H54 (cell line): Measurements from ENCODE around the gene MOB1B.

Experiments
- DNase-seq: peaks from one replicate; pipeline ENCODE4 v3.0.0; 2011; ENCODE audit warnings: low spot score, mixed read lengths; ENCODE audit not compliant: insufficient read length
- FAIRE-seq: peaks from 3 replicates; lab custom pipeline; 2011; peaks lifted over from hg19 to GRCh38; lab: Jason Lieb, UNC
- POLR2A ChIP-seq: IDR thresholded peaks from 2 replicates; pipeline ENCODE4 v1.6.1; 2011; ENCODE audit warnings: low read depth, mild to moderate bottlenecking, low read length

The MOB1B gene

GRCh38 chr4:70901984-70902576, at the start of gene MOB1B:
MOB1B (plus strand) TSS chr4:70902369; CDS start chr4:70902537, 168 bp downstream.
- no peak for FAIRE-seq
- TF ChIP-seq POLR2A, result peak; percentile 82
- DNase-seq, result peak; percentile 68

- no peak for FAIRE-seq
- no peak for TF ChIP-seq POLR2A
- DNase-seq, result no peak
Observed at GRCh38 chr4:70855464-70855863, 46.7 kb upstream of the MOB1B start.

DNA sequence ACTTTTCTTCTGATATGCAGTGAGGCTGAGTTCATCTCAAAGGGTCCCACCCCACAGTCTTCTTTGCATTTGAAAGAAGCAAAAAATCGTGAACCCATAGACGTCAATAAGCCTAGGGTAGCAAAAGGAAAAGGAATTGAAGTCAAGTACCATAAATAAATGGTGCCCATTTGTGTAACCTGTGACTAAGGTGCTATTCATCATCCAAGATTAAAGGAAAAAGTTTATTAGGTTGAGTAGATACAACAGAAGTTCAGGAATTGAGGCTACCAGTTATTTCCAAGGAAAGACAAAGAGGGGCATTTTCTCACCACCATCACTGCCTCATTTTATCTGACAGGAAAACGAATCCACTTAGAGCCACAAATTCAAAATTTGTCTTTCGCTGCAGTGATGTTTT, 43.7 kb upstream of the MOB1B start:
- FAIRE-seq, result no peak
- no peak for TF ChIP-seq POLR2A
- no peak for DNase-seq

- no peak for DNase-seq
- no peak for TF ChIP-seq POLR2A
- FAIRE-seq, result no peak
Observed at GRCh38 chr4:70859066-70859465, 43.1 kb upstream of the MOB1B start.

- TF ChIP-seq POLR2A, result no peak
- no peak for DNase-seq
- FAIRE-seq, result no peak
Observed at GRCh38 chr4:70863099-70863790, 38.9 kb upstream of the MOB1B start.

DNA sequence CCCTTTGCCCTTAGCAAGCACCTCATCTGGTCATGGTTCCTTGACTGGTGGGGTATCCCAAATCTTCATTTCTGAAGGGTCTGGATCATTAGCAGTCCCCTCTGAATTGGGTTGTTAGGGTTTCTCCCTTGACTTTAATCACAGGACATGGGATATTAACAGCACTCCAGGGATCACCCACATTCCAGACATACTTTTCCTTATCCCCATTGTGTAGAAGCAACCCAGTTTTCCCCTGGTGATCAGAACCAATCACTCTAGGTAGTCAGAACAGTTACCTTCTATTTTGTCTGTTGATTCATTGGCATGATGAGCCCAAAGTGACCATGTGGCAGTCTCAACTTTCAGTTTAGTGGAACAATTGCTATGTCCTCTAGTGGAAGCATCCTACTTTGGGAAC, 33.4 kb upstream of the MOB1B start:
- FAIRE-seq (no peak), DNase-seq (no peak)
- TF ChIP-seq POLR2A, result no peak

DNA sequence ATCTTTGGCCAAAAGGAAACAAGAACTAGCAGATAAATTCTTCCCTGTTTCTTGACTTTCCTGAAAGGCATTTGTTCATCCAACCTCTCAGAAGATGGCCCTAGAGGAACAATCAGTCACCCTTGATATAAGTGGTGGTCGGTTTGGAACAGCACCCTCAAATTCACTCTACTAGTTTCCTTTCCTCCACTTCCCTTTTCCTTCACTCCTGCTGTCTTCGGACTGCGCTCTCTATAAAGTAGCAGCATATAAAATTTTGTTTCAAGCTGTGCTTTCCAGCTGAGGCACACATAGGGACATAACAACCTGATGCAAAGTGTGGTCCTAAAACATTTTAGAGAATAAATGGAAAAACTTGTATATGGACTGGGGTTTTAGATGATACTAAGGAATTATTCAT, 29.0 kb upstream of the MOB1B start:
- no peak for DNase-seq
- no peak for TF ChIP-seq POLR2A
- no peak for FAIRE-seq

DNA sequence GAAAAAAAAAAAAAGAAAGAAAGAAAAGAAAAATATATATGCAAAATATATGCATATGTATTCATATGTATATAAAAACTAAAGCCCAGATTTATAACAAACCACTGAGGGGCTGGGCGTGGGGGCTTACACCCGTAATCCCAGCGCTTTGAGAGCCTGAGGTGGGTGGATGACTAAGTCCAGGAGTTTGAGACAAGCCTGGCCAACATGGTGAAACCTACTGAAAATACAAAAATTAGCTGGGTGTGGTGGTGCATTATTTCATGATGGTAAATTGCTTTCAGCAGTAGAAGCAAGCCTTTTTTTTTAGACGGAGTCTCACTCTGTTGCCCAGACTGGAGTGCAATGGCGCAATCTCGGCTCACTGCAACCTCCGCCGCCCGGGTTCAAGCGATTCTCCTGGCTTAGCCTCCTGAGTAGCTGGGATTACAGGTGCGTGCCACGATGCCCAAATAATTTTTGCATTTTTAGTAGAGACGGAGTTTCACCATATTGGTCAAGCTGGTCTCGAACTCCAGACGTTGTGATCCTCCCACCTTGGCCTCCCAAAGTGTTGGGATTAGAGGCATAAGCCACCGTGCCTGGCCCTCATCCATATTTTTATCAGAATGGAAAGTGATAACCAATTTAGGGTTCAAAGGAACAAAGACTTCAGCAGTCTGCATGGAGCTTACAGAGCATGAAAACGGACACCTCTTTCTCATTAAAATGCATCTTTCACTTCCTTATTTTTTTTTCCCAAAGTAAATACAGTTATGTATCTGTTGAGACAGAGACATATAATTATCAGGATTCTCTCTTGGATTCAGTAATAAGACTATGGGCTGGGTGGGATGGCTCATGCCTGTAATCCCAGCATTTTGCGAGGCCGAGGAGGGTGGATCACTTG, 27.7 kb upstream of the MOB1B start:
- no peak for TF ChIP-seq POLR2A
- DNase-seq, result no peak
- FAIRE-seq, result no peak

DNA sequence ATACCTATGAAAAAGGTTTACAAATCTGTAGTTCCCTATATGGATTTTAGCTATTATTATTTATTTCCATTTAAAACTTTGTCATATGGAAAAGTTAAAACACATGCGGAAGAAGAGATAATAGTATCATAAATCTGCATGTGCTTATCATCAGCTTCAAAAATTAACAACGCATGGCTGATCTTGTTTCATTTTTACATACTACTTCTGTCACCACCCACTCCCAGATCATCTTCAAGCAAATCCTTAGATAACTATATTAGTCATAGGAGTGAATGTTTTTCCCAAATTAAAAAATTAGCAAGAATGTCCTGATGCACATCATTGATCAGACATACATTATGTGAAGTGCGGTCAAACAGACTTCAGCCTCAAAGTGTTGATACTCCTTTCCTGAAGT, 24.6 kb upstream of the MOB1B start:
- no peak for TF ChIP-seq POLR2A
- DNase-seq, result no peak
- FAIRE-seq, result no peak

- no peak for TF ChIP-seq POLR2A
- FAIRE-seq, result no peak
Observed at GRCh38 chr4:70880739-70881138, 21.4 kb upstream of the MOB1B start.

DNA sequence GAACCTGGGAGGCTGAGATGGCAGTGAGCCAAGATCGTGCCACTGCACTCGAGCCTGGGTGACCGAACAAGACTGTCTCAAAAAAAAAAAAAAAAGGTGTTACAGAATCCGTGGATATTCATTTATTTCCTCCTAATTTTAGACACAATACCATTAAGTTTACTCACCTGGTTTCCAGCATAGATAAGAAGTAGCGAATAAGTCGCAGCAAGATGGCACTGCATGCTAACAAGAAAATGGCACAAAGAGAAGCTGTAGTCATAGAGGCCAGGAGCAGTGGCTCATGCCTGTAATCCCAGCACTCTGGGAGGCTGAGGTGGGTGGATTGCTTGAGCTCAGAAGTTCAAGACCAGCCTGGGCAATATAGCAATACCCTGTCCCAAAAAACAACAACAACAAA, 17.0 kb upstream of the MOB1B start:
- FAIRE-seq, result no peak
- DNase-seq, result no peak
- no peak for TF ChIP-seq POLR2A

More at GRCh38 chr4:70880739-70881138, 21.4 kb upstream of the MOB1B start:
- no peak for DNase-seq

DNA sequence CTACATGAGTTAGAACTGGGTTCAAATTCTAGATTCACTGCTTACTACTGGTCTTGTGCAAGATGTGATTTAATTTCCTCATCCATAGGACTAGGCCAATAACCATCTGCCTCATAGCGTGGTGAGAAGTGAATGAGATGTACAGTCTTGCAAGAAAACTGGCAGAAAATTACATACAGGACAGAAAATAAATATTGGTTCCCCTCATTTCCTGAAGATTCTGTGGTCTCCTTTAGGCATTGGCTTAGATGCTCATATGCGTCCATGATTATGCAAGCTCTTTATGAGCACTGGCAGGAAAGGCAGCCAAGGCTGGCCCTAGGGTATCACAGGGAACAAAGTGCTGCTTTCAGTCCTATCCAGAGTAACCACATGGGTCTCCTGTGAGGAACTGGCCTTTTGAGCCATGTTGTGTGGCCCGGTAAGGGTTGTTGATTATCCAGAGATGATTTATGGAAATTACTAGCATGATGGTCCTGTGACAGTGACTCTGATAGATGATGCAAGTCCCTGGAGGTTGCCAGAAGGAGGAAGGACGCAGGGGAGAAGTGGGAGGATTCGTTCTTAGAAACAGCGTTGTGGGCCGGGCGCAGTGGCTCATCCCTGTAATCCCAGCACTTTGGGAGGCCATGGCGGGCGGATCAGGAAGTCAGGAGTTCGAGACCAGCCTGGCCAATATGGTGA, 9.9 kb upstream of the MOB1B start:
- no peak for TF ChIP-seq POLR2A
- FAIRE-seq (no peak), DNase-seq (no peak)

DNA sequence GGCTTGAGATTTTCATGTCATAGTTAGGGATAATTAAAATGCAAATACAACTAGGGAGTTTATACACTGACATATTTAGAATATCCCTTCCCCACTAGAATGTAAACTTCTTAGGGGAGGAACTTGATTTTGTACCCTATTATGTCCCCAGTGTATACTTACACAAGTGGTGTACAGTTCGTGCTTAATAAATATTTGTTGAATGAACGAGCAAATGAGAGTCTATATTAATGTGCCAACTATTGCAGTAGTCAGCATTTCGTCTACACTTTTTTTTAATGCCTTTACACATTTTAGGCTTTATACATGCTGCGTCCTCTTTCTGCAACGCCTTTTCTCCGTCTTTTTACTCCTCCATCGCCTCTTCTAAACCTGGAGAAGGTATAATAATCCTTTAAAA, 8.4 kb upstream of the MOB1B start:
- FAIRE-seq (no peak), DNase-seq (no peak)
- TF ChIP-seq POLR2A, result no peak

GRCh38 chr4:70895405-70895804, 6.8 kb upstream of the MOB1B start:
- no peak for TF ChIP-seq POLR2A
- FAIRE-seq, result no peak
- DNase-seq, result no peak
